Suprapubic skin (tissue), 4 donors: ENCODE measurements around the gene MOB3A. TPM values are rescaled to one million over a fixed set of nuclear protein-coding genes. Genes with fewer than 3 reads are reported as not detected.
"Not testable (repeated sequence)": the region's sequence is repeated elsewhere in the genome, so short reads cannot be mapped to it uniquely, and the experiment has no call there.

ENCODE experiments used
- DNase-seq, 2 donors: peaks; one replicate each; pipeline ENCODE4 v3.0.0-alpha.2; 2019; ENCODE audit warnings: low spot score in 2 of 2
- H3K27ac ChIP-seq: fragments of 200-600 bp; sonication (generic); one replicate; pipeline ENCODE4 v1.5.1; 2019
- H3K27me3 ChIP-seq: fragments of 200-600 bp; sonication (generic); one replicate; pipeline ENCODE4 v1.5.1; 2019
- H3K36me3 ChIP-seq: fragments of 200-600 bp; sonication (generic); one replicate; pipeline ENCODE4 v1.5.1; 2019
- H3K4me1 ChIP-seq: fragments of 200-600 bp; sonication (generic); one replicate; pipeline ENCODE4 v1.5.1; 2019
- H3K4me3 ChIP-seq: fragments of 200-600 bp; sonication (generic); one replicate; pipeline ENCODE4 v1.5.1; 2019; ENCODE audit warnings: mild to moderate bottlenecking
- H3K9me3 ChIP-seq: fragments of 200-600 bp; sonication (generic); one replicate; pipeline ENCODE4 v1.5.1; 2019
- CTCF ChIP-seq, 2 donors: fragments of 200-600 bp in 1 of 2; fragments of 450-650 bp in 1 of 2; sonication (generic) in 1 of 2; IDR thresholded peaks; one replicate each; pipeline ENCODE4 v1.5.1; 2016 to 2019; ENCODE audit warnings: antibody characterized with exemption in 2 of 2, mild to moderate bottlenecking in 1 of 2, moderate library complexity in 1 of 2
- EP300 ChIP-seq: sonication (generic); formaldehyde crosslinking; IDR thresholded peaks from one replicate; pipeline ENCODE4 v1.6.1; 2017; ENCODE audit warnings: antibody characterized with exemption
- POLR2A ChIP-seq, 2 donors: fragments of 450-650 bp; IDR thresholded peaks; one replicate each; pipeline ENCODE4 v1.6.1; 2017; ENCODE audit warnings: antibody characterized with exemption in 2 of 2, mild to moderate bottlenecking in 2 of 2, moderate library complexity in 2 of 2
- POLR2AphosphoS5 ChIP-seq, 3 donors: sonication (generic); formaldehyde crosslinking; IDR thresholded peaks; one replicate each; pipeline ENCODE4 v1.6.1; 2017; ENCODE audit warnings: antibody characterized with exemption in 3 of 3
- WGBS: methylation state at CpG from one replicate; pipeline ENCODE4 v1.1.5; 2018; 5-methylcytosine and 5-hydroxymethylcytosine counted together
- total RNA-seq, 4 donors: library from RNA; depleted of rRNA; stranded (reverse); fragments of >200 nt; gene quantifications; one replicate each; pipeline ENCODE4 v1.1.0, GENCODE V29; 2016

MOB3A gene
- total RNA-seq, 4 donors from 2014 or later: 23.7 to 29.4 (median 28.1) TPM

DNA sequence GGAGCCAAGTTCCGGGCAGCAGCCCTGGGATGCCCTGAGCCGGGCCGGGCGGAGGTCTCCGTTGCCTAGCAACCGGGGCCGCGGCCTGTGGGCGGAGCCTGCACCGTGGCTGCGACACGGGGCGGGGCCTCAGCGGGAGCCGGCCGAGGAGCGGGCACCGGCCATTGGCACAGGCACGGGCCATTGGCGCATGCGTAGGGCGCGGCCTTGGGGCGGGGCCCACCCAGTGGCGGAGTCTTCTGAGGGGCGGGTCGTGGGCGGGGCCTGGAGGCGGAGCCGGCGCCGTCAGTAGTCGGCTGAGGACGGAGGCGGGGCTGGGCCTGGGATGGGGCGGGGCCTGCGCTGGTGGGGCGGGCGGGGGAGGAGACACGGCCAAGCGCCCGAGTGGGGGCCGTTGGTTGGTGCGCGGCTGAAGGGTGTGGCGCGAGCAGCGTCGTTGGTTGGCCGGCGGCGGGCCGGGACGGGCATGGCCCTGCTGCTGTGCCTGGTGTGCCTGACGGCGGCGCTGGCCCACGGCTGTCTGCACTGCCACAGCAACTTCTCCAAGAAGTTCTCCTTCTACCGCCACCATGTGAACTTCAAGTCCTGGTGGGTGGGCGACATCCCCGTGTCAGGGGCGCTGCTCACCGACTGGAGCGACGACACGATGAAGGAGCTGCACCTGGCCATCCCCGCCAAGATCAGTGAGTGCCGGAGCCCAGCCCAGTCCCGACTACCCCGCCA, 515 bp upstream of the MOB3A start, which contains the start of gene IZUMO4:
TSS of gene IZUMO4 (plus strand) at position 436 of the 723 bp plus-strand sequence. CDS start at position 467, 31 bp downstream.
- peaks cover 48% of the 10 kb centered on the region for H3K4me1 ChIP-seq
- H3K9me3 ChIP-seq: no peaks in the 10 kb centered on the region
- TF ChIP-seq EP300 (no peak), POLR2AphosphoS5 (IDR thresholded peaks at IDR 0.05) (peak in 1 of 3 donors; percentile 64), CTCF (IDR thresholded peaks at IDR 0.05) (peak in 1 of 2 donors; percentile 64)
- WGBS: no CpG with 5 or more reads among the region's 70 CpGs
- H3K27me3 ChIP-seq: no peaks in the 10 kb centered on the region
- H3K4me3 ChIP-seq: peak within 1 kb of the TSS; percentile 79
- peak within 1 kb of the TSS; percentile 97 for H3K27ac ChIP-seq
- peak; percentile 99 to 100 for DNase-seq
- peaks cover 26% of the 10 kb centered on the region for H3K36me3 ChIP-seq

DNA sequence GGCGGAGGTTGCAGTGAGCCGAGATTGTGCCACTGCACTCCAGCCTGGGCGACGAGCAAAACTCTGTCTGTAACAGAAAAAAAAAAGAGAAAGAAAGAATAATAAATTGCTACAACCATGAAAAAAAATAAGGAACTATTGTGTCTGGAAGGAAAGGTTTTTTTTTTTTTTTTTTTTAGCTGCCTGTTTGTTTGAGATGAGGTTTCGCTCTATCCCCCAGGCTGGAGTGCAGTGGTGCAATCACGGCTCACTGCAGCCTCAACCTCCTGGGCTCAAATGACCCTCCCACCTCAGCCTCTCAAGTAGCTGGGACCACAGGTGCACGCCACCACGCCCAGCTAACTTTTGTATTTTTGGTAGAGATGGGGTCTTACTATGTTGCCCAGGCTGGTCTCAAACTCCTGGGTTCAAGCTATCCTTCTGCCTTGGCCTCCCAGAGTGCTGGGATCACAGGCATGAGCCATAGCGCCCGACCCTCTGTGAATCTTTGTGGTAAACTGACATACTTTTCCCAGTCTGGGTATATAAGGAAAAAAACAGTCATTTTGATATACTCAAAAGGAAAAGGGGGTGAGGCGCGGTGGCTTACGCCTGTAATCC, 4.1 kb downstream of the MOB3A start:
- not testable (repeated sequence) for H3K36me3 ChIP-seq, H3K27me3 ChIP-seq, H3K9me3 ChIP-seq, H3K4me3 ChIP-seq, DNase-seq
- WGBS: 93% methylated on average over 13 of the region's 13 CpGs
- H3K4me1 ChIP-seq: peaks cover 83% of the 10 kb centered on the region
- H3K27ac ChIP-seq: peak overlapping the region; percentile 65

- peaks cover 89% of the 10 kb centered on the region for H3K4me1 ChIP-seq
- DNase-seq: no peak
- H3K4me3 ChIP-seq: no peak overlapping the region
- no peak for TF ChIP-seq CTCF (IDR thresholded peaks at IDR 0.05)
- TF ChIP-seq EP300: no peak
- TF ChIP-seq POLR2AphosphoS5 (IDR thresholded peaks at IDR 0.05): no peak
- TF ChIP-seq POLR2A (IDR thresholded peaks at IDR 0.05): no peak
- no peaks in the 10 kb centered on the region for H3K36me3 ChIP-seq
- peak overlapping the region; percentile 65 for H3K27ac ChIP-seq
- no peaks in the 10 kb centered on the region for H3K9me3 ChIP-seq
- H3K27me3 ChIP-seq: no peaks in the 10 kb centered on the region
- 24% methylated on average over 2 of the region's 2 CpGs for WGBS
Observed at GRCh38 chr19:2089727-2090053, 6.4 kb downstream of the MOB3A start.

GRCh38 chr19:2089001-2089711, 7.0 kb downstream of the MOB3A start:
- WGBS: 42% methylated on average over 12 of the region's 16 CpGs
- Histone ChIP-seq H3K4me3 (no peak overlapping the region), H3K4me1 (peaks cover 84% of the 10 kb centered on the region), H3K27ac (peak overlapping the region; percentile 65), H3K27me3 (no peaks in the 10 kb centered on the region), H3K36me3 (no peaks in the 10 kb centered on the region), H3K9me3 (no peaks in the 10 kb centered on the region)
- DNase-seq: no peak
- no peak for TF ChIP-seq POLR2AphosphoS5 (IDR thresholded peaks at IDR 0.05)
- no peak for TF ChIP-seq EP300
- no peak for TF ChIP-seq CTCF (IDR thresholded peaks at IDR 0.05)
- TF ChIP-seq POLR2A (IDR thresholded peaks at IDR 0.05): no peak

DNA sequence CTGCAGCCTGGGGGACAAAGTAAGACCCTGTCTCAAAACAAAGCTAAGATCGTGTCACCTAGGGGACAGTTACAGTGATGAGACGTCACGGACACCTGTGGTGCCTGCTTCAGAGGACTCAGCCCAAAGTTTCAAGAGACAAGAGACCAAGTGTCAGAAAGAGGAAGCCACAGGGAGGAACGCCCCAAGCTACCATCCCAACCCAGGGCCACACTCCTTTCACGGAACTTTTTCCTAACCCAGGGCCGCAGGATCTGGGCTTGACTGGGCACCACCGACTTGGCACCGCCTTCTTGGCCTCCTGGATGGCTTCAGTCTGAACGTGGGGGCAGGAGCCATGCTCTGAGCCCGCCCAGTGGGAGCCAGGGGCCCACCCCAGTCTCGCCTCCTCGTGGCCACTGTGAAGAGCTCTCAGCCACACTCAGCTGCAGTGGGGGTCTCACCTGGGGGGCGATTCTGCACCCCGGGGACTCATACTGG, 8.5 kb downstream of the MOB3A start:
- WGBS: 46% methylated on average over 14 of the region's 14 CpGs
- H3K27me3 ChIP-seq: no peaks in the 10 kb centered on the region
- H3K9me3 ChIP-seq: no peaks in the 10 kb centered on the region
- TF ChIP-seq POLR2A (IDR thresholded peaks at IDR 0.05) (no peak), CTCF (IDR thresholded peaks at IDR 0.05) (no peak), EP300 (no peak), POLR2AphosphoS5 (IDR thresholded peaks at IDR 0.05) (no peak)
- H3K4me1 ChIP-seq: peaks cover 85% of the 10 kb centered on the region
- DNase-seq: no peak
- peaks cover 11% of the 10 kb centered on the region for H3K36me3 ChIP-seq
- peak overlapping the region; percentile 28 for H3K27ac ChIP-seq
- H3K4me3 ChIP-seq: no peak overlapping the region

GRCh38 chr19:2086695-2087620, 9.2 kb downstream of the MOB3A start:
- DNase-seq, H3K9me3 ChIP-seq, H3K4me3 ChIP-seq, H3K27me3 ChIP-seq: not testable (repeated sequence)
- H3K4me1 ChIP-seq: peaks cover 85% of the 10 kb centered on the region
- H3K27ac ChIP-seq: peak overlapping the region; percentile 28
- WGBS: 50% methylated on average over 13 of the region's 13 CpGs
- H3K36me3 ChIP-seq: peaks cover 15% of the 10 kb centered on the region
